NCI-H82 (cell line): ENCODE measurements around the gene DLL4.
"Not testable (repeated sequence)": the region's sequence is repeated elsewhere in the genome, so short reads cannot be mapped to it uniquely, and the experiment has no call there.

Experiments used
- DNase-seq: peaks from one replicate; lab custom pipeline; 2025; lab: John Stamatoyannopoulos, UW

The DLL4 gene

DNA sequence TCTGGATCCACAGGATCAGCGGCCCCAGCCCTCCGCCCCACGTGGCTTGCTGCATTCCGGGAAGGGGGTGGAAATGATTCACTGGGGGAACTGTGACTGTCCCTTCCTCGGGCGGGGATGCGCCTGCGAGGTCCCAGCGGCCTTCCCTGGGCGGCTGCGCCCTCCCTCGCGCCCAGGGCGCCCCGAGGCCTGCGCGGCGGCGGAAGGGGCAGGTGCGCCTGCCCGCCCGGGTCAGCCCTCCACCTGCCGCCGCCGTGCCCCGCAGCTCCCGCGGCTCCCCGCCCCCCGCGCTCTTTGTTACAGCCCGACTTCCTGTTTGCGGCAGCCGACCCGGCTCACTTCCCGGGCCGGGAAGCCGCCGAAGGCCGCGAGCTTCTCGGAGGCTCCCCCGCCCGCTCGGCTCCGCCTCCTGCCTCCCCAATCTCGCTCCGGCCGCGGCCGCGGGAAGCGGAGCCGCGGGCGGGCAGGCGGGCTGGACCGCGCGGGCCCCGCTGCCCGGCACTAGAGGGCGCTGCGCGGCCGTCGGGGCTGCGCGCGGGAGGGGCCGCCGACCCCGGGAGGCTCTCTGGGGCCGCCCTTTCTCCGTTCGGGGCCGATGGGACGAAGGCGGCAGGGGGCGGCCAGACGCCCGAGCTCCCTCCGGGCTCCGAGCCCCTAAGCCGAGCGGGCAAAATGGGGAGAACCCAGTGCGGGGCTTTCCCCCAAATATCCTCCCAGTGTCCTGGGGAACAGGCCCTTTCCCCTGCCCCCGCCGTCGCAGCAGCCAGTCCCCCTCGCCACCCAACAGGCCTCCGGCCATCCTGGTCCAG, 12.6 kb downstream of the DLL4 start:
- peak; percentile 84 for DNase-seq

DNA sequence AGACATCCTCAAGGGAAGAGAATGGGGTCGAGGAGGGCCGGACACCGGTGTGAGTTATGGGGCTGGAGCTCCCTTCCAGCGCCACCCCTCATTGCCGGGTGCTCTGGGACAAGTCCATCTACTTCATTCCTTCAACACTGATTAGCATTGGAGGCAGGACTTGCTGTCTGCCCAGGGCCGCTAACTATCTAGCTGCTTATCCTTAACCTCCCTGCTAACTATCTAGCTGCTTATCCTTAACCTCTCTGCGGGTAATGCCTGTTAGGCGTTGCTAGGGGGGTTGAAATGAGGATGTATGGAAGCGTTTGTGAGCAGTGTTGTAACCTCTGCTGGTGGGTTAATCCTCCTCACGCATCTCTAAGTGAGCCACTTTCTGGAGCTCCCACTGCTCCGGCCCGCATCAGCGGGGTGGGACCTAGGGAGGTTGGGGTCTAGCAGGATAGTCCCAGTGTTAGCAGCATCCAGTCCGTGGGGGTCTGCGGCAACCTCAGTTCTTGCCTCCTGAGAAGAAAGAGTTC, 13.3 kb downstream of the DLL4 start:
- DNase-seq: peak; percentile 59

DNA sequence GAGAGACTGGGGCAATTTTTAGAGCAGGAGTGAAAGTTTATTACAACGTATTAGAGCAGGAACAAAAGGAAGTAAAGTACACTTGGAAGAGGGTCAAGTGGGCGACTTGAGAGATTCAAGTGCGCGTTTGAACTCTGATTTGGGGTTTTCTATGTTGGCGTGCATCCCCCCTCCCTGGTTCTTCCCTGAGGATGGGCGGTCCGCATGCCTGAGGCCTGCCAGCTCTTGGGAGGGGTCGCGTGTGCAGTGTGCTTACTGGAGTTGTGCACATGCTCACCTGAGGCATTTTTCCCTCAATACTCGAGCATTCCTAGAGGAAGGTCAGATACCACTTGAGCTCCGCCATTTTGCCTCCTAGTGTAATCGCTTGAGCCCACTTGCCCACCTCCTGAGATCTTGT, 13.7 kb downstream of the DLL4 start:
- DNase-seq: no peak

DNA sequence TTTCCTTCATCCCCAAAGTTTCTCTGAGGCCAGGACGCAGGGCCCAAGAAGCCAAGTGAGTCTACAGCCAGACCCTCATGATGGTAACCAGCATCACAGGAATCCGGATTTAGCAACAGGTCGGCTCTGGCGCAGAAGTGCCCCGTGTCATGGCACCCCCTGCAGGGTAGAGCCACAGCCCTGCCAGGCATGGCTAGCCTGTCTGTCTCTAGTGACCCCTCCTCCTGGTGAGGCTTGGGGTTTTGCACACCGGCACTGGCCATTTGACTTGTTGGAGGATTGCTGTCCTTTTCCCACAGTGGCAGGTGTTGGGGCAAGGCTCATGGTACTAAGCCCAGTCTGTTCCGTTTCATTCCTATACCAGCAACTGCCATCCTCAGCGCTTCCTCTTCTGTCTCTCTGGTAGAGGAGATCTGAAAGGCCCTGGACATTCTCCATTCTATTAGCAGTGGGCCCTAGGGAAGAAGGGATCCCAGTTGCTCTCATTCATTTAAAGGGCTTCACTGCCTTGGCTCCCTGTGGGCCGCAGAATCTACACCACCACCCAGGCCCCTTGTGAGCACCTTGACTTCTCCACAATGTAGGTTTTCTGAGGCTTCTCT, 14.7 kb downstream of the DLL4 start:
- DNase-seq: no peak

DNA sequence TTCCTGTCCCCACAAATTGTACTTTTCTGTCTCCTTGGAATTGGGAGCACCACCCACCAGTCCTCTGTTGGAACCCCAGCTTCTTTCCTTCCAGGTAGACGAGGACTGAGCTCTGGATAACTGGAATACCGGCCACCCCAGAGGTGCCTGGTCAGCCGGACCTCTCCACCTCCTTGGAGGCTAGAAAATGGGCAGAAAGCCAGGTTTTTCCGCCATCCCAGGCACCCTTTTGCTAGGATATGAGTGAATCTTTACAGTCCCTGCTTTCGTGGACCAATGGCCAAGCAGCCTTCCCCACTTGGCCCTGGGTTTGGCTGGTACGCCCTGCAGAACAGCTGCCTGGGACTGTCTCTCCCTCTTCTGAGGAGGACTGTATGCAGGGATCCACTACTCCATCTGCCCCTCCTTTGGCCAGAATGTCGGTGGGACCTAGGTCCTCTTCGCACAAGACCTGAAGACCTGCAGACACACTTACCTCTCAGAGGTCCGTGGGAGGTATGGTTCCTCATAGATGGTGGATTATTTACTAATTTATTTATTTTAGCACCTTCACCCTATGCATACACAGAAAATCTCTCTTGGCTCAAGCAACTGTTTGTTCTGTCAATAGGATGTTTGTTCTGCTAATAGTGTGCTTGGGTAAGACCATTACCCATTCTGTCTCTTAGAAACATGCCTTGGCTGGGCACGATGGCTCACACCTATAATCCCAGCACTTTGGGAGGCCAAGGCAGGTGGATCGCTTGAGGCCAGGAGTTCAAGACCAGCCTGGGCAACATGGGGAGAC, 15.6 kb downstream of the DLL4 start:
- DNase-seq: no peak

DNA sequence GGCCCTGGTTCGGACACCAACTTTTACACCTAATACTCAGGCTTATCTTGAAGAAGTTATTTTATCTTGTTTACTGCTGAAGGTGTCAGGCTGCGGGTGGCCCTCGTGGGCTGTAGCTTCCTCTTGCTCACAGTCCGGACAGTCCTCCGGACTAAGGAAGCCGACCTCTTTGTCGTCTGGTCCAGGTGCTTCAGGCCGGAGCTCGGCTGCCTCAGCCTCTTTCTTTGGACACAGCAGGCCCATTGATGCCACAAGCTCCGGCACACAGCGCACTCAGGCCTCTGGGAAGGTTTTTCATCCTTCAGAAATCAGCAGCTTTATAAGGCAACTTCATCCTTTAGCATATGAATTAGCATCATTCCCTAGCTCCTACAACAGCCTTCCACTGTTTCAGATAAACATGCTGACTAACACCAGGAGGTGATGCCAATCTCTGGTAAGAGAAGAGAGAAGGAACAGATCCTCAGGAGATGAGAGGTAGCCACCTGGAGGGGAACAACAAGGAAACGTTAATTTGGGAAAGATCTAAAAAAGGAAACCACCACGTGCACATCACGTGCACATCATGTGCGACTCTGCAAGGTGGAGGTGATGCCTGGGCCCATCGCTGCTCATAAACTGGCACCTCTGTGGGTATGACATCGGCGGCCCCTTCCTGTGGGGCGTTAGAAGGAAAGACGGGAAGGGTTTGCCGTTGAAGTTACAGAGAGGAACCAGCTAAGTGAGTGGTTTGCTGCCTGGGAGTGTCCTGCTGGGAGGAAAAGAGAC, 19.8 kb downstream of the DLL4 start:
- DNase-seq: no peak

DNA sequence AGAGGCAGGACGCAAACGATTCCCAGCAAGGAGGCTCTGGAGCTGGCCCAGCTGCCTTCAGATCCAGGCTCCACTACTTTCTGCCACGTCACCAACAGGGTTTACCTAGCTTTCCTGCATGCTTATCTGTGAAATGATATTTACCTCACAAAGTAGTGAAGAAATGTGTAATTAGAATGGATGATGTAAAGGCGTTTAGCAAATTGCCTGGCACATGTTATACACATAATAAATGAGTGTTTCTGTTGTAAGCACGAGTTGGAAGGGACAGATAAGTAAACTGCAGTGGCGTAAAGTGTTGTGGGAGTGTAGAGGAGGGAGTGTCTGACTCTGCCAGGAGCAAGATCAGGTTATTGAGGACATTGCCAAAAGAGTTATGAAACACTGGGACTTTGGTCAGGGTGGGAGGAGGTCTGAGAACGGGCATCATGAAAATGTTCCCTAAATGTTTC, 20.6 kb downstream of the DLL4 start:
- no peak for DNase-seq

DNA sequence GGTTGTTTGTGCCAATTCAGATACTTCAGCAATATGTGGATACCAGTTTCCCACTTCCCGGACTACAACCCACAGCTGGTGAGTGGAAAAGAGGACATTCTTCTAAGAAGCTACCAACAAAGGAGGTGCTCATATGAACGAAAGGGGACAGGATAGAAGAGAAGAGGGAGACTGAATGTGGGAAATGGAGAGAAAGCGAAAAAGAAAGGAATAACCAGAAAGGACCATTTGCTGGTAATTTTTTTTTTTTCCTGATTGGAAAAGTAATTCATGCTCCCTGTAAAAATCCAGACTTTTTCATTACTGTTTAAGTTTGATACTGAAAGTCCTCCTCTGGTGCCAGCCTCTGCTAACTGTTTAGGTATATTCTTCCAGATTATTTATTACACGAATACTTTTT, 22.6 kb downstream of the DLL4 start:
- no peak for DNase-seq

DNA sequence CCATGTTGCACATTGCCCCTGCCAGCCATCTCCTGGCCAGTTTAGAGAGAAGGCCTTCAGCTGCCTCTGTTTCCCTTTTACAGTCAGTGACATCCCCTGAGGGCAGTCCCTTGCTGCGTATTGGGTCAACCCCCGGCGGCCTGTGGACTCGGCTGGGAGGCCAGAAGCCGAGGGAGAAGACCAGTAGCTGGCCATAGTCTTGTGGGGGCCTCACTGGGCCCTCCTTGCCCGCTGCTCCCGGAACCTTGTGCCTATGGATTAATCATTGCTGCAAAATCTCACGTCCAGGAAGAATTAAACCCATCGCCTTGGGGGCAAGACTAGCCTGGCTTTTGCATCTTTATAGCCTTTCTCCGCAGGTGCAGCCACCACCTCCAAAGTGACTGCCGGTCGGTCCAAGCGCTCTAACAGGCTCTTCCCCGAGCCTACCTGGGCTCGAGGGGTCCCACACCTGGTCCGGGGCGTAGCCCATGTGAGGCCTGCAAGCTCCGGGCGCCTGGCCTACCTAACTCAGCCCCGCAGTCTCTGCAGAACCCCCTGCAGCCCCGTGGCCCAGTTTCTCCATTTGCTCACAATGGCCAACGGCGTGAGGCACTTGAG, 23.3 kb downstream of the DLL4 start:
- no peak for DNase-seq

DNA sequence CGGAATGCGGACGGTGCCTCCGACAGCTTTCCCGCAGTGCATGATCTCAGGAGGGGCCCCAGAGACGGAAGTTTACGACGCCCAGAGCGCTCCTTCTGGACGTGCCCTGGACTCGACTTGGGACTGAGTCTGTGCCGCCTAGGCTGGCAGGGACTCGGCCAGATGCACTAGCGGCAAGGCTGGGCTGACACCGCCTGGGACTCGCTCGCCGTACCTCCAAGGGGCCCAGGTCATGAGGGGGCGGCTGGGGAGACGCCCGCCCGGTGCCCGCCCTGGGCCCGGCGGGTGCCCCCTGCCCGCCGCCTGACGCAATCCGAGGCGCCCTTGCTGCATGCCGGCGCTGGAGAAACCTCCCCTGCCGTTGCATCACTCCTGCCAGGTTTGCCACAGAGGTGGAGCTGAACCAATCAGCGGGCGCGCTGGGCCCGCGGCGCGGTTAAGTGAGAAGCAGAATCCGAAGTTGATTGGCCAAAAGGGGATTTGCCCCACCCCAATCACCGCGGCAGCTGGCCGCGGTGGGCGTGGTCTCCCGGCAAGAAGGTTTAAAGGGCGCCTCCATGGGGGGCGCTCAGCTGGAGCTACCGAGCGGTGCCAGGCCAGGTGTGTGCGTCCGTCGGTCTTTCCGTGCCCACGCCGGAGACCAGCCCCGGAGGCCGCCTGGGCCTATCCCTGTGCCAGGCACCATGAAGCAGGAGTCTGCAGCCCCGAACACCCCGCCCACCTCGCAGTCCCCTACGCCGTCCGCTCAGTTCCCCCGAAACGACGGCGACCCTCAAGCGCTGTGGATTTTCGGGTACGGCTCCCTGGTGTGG, 24.0 kb downstream of the DLL4 start, which contains the start of gene CHAC1:
Gene CHAC1, plus strand, starts transcription at position 571 of the 812 bp plus-strand sequence. Its CDS starts 113 bp downstream, at position 684.
- peak; percentile 99 for DNase-seq

DNA sequence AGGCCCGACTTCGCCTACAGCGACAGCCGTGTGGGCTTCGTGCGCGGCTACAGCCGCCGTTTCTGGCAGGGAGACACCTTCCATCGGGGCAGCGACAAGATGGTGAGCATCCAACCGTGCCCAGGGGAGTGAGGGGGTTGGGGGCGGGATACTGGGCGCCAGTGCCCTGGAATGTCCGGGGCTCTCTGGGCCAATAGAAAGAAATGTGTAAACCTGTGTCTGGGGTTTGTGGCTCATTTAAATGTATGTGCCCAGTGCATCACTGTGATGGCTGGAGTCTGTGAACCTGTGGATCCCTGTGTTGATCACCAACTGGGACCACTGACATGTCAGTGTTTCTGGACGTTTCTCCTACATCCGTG, 24.6 kb downstream of the DLL4 start:
- DNase-seq: no peak

DNA sequence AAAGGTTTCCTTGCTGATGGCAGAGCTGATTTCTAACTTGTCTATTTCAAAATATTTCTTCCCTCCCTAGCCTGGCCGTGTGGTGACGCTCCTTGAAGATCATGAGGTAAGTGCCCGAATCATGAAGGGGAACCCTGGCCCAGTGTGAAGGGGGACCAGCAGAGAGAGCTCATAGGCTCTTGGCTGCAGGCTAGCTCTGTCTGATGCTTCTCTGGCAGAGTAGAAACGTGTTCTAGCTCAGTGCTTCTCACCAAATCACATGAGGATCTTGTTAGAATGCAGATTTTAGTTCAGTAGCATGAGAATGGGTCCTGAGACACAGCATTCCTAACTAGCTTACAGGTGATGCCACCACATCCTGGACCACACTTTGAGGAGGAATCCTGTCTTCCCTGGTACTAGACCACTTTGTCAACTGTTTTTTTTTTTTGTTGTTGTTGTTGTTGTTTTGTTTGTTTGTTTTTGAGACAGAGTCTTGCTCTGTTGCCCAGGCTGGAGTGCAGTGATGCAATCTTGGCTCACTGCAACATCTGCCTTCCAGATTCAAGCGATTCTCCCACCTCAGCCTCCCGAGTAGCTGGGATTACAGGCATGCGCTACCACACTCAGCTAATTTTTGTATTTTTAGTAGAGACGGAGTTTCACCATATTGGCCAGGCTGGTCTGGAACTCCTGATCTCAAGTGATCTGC, 25.2 kb downstream of the DLL4 start:
- DNase-seq: not testable (repeated sequence)

DNA sequence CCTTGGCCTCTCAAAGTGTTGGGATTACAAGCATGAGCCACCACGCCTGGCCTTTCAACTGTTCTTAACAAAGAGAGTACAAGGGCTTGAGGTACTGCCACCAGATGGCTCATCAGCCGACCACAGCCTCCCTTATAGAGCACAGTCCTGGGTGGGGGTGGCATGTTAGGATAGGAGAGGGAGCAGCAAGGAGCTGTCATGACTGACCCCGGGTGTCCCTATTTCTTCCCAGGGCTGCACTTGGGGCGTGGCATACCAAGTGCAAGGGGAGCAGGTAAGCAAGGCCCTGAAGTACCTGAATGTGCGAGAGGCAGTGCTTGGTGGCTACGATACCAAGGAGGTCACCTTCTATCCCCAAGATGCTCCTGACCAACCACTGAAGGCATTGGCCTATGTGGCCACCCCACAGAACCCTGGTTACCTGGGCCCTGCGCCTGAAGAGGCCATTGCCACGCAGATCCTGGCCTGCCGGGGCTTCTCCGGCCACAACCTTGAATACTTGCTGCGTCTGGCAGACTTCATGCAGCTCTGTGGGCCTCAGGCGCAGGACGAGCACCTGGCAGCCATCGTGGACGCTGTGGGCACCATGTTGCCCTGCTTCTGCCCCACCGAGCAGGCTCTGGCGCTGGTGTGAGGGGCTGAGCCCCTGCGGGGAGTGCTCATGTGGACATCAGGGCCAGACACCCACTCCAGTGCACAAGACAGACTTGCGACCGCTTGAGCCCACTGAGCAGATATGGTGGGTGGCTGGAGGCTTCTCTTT, 26.2 kb downstream of the DLL4 start:
- DNase-seq: peak; percentile 26

DNA sequence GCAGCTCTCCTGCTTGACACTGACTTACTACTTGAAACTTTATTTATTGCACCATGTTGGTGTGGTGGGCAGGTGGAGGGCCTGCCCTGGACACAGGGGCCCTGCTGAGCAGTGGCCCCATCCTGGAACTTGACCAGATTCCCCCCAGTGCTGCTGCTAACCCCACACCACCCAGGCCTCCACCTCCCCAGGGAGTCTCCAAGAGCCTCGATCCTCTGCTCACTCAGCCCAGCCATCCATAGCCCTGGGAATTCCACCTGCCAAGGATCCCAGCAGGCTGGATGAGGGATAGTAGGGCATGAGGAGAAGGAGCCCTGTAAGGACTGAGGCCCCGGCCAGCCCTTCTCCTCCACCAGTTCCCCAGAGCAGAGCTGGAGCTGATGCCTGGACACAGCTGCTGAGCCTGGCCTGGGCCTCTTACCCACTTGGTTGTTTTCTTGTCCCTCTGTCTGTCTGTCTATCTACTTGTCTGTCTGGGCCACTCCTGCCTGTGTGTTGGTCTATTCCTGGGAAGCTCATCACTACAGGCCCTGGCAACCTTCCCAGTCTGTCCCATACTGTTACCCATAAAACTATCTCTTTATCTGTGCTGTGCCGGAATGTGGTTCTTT, 26.9 kb downstream of the DLL4 start:
- no peak for DNase-seq

DNA sequence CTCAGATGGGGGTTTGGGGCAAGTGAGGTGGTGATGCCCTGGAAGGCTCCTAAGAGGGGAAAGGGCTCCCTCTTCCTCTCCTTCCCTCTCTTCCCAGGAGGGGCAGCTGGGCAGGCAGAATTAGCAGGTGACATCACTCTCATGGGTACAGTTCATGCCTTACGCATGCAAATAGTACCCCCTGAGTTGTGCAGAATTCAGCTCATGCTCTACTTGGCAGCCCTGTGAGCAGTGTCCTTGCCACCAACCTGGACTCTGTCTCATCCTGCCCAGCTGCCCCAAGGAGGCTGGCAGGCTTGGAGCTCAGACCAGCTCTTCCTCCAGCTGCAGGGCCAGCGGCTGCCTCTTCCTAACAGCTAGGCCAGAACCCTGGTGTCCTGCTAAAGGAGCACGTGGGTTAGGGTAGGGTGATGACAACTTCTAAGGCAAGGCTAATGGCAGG, 27.4 kb downstream of the DLL4 start:
- no peak for DNase-seq

DNA sequence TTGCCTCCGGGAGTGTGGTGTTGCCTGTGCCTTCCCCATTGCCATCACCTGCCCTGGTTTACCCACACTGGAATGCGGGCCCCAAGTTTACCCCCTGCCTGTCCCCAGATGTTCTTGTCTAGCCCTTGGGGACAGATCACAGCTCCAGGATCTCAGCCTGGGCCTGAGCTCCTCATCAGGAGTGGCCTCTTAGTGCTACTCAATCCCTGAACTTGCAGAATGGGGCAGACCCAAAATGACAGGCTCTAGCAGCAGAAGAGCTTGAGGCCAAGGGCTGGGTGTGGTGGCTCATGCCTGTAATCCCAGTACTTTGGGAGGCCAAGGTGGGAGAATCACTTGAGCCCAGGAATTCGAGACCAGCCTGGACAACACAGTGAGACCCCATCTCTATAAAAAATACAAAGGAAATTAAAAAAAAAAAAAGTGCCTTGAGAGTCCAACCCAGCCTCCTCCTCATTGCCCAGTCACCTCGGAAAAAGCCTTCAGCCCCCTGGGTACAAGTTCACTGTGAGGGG, 28.0 kb downstream of the DLL4 start:
- DNase-seq: no peak

DNA sequence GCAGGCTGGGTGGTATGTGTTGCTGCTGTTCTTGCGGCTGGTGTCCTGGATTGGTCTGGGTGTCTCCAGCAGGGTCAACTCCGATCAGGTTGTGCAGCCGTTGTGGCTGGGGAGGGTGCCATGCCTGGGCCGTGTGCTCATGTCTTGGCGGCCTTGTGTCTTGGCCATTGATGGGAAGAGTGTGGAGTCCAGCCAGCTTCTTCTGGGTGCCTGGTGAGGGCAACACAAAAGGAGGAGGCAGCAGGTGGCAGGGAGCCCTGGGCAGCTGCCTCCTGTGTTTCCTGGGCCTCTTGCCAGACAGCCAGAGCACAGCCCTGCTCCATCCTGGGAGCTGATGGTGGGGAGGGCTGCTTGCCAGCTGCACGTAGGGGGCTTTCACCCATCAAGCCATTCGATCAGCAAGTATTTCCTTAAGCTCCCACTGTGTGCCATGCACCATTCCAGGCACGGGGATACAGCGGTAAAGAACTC, 28.5 kb downstream of the DLL4 start:
- no peak for DNase-seq

DNA sequence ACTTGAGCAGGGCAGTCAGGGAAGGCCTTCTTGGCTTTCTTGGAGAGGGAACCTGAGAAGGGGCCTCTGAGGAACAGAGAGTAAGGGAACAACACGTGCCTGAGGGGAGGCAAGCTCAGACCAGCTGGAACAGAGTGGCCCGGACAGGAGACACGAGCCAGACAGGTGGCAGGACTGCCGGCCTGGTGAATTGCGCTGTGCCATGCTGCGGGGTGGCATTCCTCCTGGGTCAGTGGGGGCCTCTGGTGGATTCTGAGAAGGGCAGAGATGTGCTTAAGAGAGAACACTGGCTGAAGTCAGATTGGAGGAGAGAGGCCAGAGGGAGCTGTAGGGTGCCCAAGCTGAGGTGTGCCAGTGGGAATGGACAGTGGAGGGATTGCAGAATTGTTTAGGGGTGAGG, 29.0 kb downstream of the DLL4 start:
- DNase-seq: no peak
